ENCODE measurements around the gene ANGPTL8. TPM values are rescaled to one million over a fixed set of nuclear protein-coding genes. Genes with fewer than 3 reads are reported as not detected.

Gene ANGPTL8
- total RNA-seq (2014; rRNA removed; shearing (Covaris generic)) = not detected in 2 replicates

DNA sequence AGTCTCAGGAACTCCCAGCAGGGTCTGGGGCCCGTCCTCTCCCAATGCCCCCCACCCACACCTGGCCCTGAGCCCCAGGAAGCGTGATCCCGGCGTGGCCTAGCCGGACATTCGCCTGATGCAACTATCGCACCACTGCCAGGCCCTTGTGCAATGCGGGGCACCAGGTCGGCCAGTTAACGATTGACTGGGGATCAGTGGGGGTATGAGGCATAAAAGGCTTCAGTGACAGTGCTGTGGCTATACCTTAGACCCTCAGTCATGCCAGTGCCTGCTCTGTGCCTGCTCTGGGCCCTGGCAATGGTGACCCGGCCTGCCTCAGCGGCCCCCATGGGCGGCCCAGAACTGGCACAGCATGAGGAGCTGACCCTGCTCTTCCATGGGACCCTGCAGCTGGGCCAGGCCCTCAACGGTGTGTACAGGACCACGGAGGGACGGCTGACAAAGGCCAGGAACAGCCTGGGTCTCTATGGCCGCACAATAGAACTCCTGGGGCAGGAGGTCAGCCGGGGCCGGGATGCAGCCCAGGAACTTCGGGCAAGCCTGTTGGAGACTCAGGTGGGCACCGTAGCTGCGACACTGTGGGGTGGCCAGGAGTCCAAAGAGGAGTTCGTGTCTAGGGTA, at the start of gene ANGPTL8:
ANGPTL8 (plus strand) TSS at position 243 of the 624 bp plus-strand sequence; CDS start at position 262, 19 bp downstream.
- no peak for DNase-seq (ENCODE audit: low spot score)

DNA sequence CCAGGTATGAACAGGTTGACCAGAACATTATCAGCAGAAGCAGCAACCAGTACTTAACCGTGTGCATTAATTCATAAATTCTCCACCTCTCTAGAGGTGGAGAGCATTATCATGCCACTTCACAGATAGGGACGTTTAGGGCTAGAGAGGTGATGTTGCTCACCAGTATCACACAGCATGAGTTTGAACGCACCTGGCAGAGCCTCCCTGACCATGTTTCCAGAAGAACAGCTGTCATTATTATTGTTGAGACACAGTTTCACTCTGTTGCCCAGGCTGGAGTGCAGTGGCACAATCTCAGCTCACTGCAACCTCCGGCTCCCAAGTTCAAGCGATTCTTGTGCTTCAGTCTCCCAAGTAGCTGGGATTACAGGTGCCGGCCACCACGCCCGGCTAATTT, 48.9 kb upstream of the ANGPTL8 start:
- no peak for DNase-seq (ENCODE audit: low spot score)

GRCh38 chr19:11191273-11191755, 48.1 kb upstream of the ANGPTL8 start:
- peak; percentile 97 for DNase-seq (ENCODE audit: low spot score)

GRCh38 chr19:11191934-11192333, 47.5 kb upstream of the ANGPTL8 start:
- no peak for DNase-seq (ENCODE audit: low spot score)

GRCh38 chr19:11192957-11193939, 46.2 kb upstream of the ANGPTL8 start:
- DNase-seq (ENCODE audit: low spot score) = no peak

- no peak for DNase-seq (ENCODE audit: low spot score)
These were observed 45.2 kb upstream of the ANGPTL8 start for GRCh38 chr19:11194173-11194572.

DNA sequence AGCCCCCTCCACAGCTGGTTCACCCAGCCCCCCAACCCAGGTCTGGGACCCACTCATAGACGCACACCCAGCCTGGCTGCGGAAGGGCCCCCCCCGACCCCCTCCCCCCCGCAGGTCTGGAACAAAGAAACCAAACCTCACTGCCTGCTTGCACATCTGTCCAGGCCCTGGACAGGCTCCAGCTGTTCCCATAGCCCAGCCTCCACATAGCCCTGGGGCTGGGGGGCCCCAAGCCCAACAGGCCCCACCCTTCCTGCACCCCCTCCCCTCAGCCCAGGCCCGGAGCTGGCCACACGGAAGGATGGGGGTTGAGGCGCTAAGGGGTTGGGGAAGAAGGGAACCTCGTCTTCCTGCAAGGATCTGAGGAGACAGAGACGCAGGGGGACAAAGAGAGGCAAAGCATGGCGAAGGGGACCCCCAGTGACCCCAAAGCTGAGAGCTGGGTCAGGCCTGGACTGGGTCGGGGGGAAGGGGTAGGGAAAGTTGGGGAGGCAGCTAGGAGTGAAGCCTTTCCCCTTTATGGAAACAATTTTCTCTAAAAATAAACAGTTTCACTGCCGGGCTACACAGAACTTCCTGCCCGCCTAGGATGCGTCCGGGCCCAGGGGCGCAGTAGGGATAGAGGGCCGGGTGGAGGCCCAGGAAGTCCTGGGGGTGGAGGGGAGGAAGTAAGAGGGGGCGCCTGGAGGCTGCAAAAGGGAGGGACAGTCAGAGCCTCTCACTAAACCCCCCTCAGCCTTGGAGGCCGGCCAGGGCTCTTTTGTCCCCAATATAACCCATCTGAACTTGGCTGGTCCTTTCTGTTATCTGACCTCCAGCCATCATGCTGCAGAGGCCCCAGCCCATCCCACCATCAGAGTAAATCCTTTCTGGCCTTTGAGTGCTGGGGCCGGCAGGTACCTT, 44.5 kb upstream of the ANGPTL8 start:
- DNase-seq (ENCODE audit: low spot score) = no peak

GRCh38 chr19:11195681-11196080, 43.7 kb upstream of the ANGPTL8 start:
- DNase-seq (ENCODE audit: low spot score) = no peak

GRCh38 chr19:11196406-11197287, 42.8 kb upstream of the ANGPTL8 start:
- no peak for DNase-seq (ENCODE audit: low spot score)

DNA sequence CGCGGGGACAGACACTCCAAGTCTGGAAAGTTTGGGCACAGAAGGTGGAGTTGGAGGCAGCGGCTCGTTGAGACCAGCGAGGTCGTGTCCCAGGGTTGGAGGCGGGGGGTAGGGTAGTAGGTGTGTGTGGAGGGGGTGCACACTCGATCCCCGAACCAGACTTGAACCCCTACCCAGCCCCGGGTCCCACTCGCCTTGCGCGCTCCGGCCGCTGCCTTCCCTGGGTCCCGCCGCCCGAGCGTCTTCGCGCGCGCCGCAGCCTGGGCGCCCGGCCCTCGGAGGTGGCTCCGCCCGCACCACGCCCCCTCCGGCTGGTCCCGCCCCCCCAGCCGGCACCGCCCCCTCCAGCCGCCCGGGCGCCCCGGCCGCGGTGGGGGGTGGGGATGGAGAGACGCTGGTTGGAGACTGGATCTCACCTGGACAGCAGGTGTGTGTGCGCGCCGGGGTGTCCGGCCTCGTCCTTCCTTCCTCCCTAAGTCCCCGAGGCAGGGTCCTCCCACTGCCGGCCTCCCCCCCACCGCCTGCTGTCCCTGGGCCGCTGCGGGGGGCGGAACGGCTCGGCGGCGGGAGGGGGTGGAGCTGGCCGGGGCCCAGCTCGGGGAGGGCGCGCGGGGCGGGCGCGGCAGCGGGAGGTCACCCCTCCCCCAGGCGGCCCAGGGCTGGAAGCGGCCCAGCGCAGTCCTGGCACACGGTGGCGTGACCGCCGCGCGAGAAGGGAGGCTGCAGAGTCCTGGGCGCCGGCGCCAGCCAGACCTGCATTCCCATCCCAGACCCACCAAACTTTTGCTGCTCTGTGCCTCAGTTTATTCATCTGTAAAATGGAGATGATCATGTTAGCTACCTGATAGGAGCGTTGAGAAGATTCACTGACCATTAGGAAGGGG, 41.9 kb upstream of the ANGPTL8 start, which contains the start of gene KANK2:
KANK2 (minus strand) TSS at position 255 of the 884 bp plus-strand sequence. CDS start 3,034 bp downstream, outside the sequence.
- DNase-seq (ENCODE audit: low spot score) = peak; percentile 60

DNA sequence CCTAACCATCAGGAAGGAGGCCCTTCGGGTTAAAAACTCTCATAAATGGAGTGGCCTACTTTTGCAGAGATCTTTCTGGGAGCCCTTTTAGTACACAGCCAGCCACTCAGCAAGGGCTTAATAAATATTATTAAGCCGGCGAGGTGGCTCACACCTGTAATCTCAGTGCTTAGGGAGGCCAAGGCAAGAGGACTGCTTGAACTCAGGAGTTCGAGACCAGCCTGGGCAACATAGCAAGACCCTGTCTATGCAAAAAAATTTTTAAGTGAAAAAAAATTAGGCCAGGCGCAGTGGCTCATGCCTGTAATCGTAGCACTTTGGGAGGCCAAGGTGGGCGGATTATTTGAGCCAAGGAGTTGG, 41.3 kb upstream of the ANGPTL8 start:
- no peak for DNase-seq (ENCODE audit: low spot score)

- DNase-seq (ENCODE audit: low spot score) = no peak
These were observed 40.5 kb upstream of the ANGPTL8 start for GRCh38 chr19:11198769-11199424.

GRCh38 chr19:11199517-11199916, 39.9 kb upstream of the ANGPTL8 start:
- no peak for DNase-seq (ENCODE audit: low spot score)

- no peak for DNase-seq (ENCODE audit: low spot score)
These were observed 39.3 kb upstream of the ANGPTL8 start for GRCh38 chr19:11200015-11200574.

- no peak for DNase-seq (ENCODE audit: low spot score)
These were observed 38.5 kb upstream of the ANGPTL8 start for GRCh38 chr19:11200931-11201330.

GRCh38 chr19:11201791-11202190, 37.6 kb upstream of the ANGPTL8 start:
- no peak for DNase-seq (ENCODE audit: low spot score)

GRCh38 chr19:11202488-11203193, 36.8 kb upstream of the ANGPTL8 start:
- DNase-seq (ENCODE audit: low spot score) = no peak
